ENCODE results near the gene ACKR2. TPM values are rescaled to one million over a fixed set of nuclear protein-coding genes. Genes with fewer than 3 reads are reported as not detected.

Gene ACKR2
- total RNA-seq, 1 experiment from 2014 or later, result 0.76 TPM

- TF ChIP-seq EZH2phosphoT487 (IDR thresholded peaks at IDR 0.05; ENCODE audit: borderline replicate concordance), result no peak
- TF ChIP-seq EGR1 (IDR thresholded peaks at IDR 0.05; ENCODE audit: low read depth), result no peak
- TF ChIP-seq TCF7L2 (IDR thresholded peaks at IDR 0.05; ENCODE audit: borderline replicate concordance, extremely low read depth, insufficient read depth, insufficient read length), result no peak
- TF ChIP-seq SRF (IDR thresholded peaks at IDR 0.05; ENCODE audit: low read depth), result no peak
- TF ChIP-seq RAD21 (IDR thresholded peaks at IDR 0.05; ENCODE audit: low read depth), result no peak
- no peak for TF ChIP-seq ELF1 (IDR thresholded peaks at IDR 0.05; ENCODE audit: borderline replicate concordance, low read depth)
These were observed 96.5 kb downstream of the ACKR2 start (continued) for GRCh38 chr3:42905740-42906069.

- ChIA-PET CTCF (no interaction called here), POLR2A (no interaction called here), RAD21 (ENCODE audit: low non-redundant PET in 1 of 2, low total read pairs in 2 of 2, uncharacterized antibody in 2 of 2, unreplicated experiment in 2 of 2) (no interaction called here)
- H4K20me1 ChIP-seq (ENCODE audit: insufficient read depth), result no peaks in the 10 kb centered on the region
- DNase-seq (ENCODE audit: low read depth, low spot score), result no peak
- no peaks in the 10 kb centered on the region for H3K9me3 ChIP-seq (ENCODE audit: control insufficient read depth in 1 of 2, insufficient read depth in 1 of 2, low read depth in 1 of 2, low read length in 2 of 2)
- intact Hi-C loops (cut with micrococcal nuclease), result no loop called here
- H3K36me3 ChIP-seq (ENCODE audit: control insufficient read depth in 1 of 2, insufficient read depth in 2 of 2, low read length in 2 of 2), result no peaks in the 10 kb centered on the region
- ATAC-seq, result no peak
- no TSS peak for BruUV-seq (replicated peaks)
- no peak within 1 kb of the TSS for H3K4me3 ChIP-seq (replicated peaks in 1 of 2; ENCODE audit: low read depth in 1 of 2, low read length in 2 of 2)
- no peak within 1 kb of the TSS for H3K27ac ChIP-seq (ENCODE audit: low read depth, low read length)
- TF ChIP-seq ZNF274 (IDR thresholded peaks at IDR 0.05; ENCODE audit: low read depth, low read length) (no peak), FOSL1 (IDR thresholded peaks at IDR 0.05; ENCODE audit: low read depth) (no peak), ZBTB33 (IDR thresholded peaks at IDR 0.05; ENCODE audit: extremely low read depth, insufficient replicate concordance, low read length) (no peak), CEBPB (IDR thresholded peaks at IDR 0.05; ENCODE audit: low read depth) (no peak), POLR2A (IDR thresholded peaks at IDR 0.05; ENCODE audit: borderline replicate concordance, extremely low read depth, insufficient read depth, insufficient read length) (no peak), RAD21 (IDR thresholded peaks at IDR 0.05; ENCODE audit: low read depth) (no peak)
- no peak within 1 kb of the TSS for H3K9ac ChIP-seq (ENCODE audit: low read length)
- no peaks in the 10 kb centered on the region for H3K27me3 ChIP-seq (ENCODE audit: insufficient read depth, low read length)
- no peaks in the 10 kb centered on the region for H3K9me2 ChIP-seq (ENCODE audit: insufficient read depth)
- no peaks in the 10 kb centered on the region for H3K4me1 ChIP-seq (ENCODE audit: control insufficient read depth in 1 of 2, insufficient read depth in 2 of 2, low read length in 2 of 2)
- no peaks in the 10 kb centered on the region for H3K79me2 ChIP-seq (ENCODE audit: insufficient read depth, low read length)
- H2AFZ ChIP-seq (ENCODE audit: low read depth, low read length, poor library complexity, severe bottlenecking), result no peak within 1 kb of the TSS
- no peak within 1 kb of the TSS for H3K4me2 ChIP-seq (ENCODE audit: low read length)
These were observed 97.0 kb downstream of the ACKR2 start, which contains the start of gene ZNF662 for GRCh38 chr3:42906070-42906847. Gene ZNF662 (plus strand): TSS chr3:42906142. CDS start chr3:42908115, 1,973 bp downstream.
